B cell (primary cell): ENCODE results near the gene CNTN4.

Source experiments
- EZH2 ChIP-seq: IDR thresholded peaks from 2 replicates; pipeline ENCODE4 v1.6.1; 2012; ENCODE audit warnings: borderline replicate concordance, low read depth, mild to moderate bottlenecking, moderate library complexity, low read length; ENCODE audit not compliant: insufficient read depth, poor library complexity, severe bottlenecking
- TF ChIP-seq, protein P1 (sequence below): fragments of 200-600 bp; IDR thresholded peaks from one replicate; pipeline ENCODE4 v1.8.0; 2022; ENCODE audit warnings: antibody characterized with exemption, mild to moderate bottlenecking

DNA sequence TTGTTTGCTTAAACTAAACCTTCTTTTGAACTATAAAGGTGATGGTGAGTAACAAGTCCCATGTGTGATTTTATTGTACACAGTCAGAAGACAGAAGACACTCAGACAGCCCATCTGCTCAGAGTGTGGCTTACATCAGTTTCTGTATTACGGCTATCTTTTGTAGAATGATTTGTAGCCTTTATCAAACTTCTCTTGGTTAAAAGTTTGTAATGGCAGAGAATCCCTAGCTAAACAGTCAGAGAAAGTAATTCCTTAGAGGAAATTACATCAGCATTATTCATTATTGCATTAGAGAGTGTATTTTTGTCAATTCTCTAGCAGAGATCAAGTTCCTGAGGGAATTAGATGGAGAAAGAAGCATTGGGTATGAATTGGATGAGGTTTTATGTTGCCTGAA lies 500.8 kb downstream of the CNTN4 start:
- TF ChIP-seq, protein P1, sequence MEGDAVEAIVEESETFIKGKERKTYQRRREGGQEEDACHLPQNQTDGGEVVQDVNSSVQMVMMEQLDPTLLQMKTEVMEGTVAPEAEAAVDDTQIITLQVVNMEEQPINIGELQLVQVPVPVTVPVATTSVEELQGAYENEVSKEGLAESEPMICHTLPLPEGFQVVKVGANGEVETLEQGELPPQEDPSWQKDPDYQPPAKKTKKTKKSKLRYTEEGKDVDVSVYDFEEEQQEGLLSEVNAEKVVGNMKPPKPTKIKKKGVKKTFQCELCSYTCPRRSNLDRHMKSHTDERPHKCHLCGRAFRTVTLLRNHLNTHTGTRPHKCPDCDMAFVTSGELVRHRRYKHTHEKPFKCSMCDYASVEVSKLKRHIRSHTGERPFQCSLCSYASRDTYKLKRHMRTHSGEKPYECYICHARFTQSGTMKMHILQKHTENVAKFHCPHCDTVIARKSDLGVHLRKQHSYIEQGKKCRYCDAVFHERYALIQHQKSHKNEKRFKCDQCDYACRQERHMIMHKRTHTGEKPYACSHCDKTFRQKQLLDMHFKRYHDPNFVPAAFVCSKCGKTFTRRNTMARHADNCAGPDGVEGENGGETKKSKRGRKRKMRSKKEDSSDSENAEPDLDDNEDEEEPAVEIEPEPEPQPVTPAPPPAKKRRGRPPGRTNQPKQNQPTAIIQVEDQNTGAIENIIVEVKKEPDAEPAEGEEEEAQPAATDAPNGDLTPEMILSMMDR = no peak
- TF ChIP-seq EZH2 = no peak
